ENCODE measurements around the gene PSMD4. TPM values are rescaled to one million over a fixed set of nuclear protein-coding genes. Genes with fewer than 3 reads are reported as not detected.
"Not testable (repeated sequence)": the region's sequence is repeated elsewhere in the genome, so short reads cannot be mapped to it uniquely, and the experiment has no call there.

Gene PSMD4
- total RNA-seq, 2 donors from 2014 or later = 168 to 205 TPM

DNA sequence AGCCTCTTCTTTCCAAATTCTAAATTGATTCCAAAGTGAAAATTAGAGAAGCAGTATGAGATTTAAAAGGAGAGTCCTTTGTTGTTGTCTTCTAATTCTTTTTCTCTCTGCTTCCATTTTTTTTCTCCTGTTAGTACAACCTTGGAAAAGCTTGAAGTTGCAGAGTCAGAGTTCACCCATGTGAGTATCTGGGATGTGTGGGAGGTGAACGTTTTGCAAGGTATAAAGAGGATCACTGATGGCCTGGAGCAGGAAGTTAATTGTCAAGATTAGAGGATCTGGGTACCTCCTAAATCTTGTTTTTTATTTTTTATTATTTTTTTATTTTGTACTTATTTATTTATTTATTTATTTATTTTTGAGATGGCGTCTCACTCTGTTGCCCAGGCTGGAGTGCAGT is 7.7 kb upstream of the PSMD4 start:
- DNase-seq (no peak), ATAC-seq (replicated peaks in 1 of 2) (no peak)
- Mint-ChIP-seq H3K36me3 (ENCODE audit: insufficient read depth in 2 of 2) (peaks cover 7 to 41% of the 10 kb centered on the region in 2 donors), H3K27ac (no peak overlapping the region), H3K4me1 (ENCODE audit: low read depth) (no peaks in the 10 kb centered on the region), H3K27me3 (ENCODE audit: low read depth) (no peaks in the 10 kb centered on the region), H3K9me3 (no peaks in the 10 kb centered on the region), H3K4me3 (no peak overlapping the region)

DNA sequence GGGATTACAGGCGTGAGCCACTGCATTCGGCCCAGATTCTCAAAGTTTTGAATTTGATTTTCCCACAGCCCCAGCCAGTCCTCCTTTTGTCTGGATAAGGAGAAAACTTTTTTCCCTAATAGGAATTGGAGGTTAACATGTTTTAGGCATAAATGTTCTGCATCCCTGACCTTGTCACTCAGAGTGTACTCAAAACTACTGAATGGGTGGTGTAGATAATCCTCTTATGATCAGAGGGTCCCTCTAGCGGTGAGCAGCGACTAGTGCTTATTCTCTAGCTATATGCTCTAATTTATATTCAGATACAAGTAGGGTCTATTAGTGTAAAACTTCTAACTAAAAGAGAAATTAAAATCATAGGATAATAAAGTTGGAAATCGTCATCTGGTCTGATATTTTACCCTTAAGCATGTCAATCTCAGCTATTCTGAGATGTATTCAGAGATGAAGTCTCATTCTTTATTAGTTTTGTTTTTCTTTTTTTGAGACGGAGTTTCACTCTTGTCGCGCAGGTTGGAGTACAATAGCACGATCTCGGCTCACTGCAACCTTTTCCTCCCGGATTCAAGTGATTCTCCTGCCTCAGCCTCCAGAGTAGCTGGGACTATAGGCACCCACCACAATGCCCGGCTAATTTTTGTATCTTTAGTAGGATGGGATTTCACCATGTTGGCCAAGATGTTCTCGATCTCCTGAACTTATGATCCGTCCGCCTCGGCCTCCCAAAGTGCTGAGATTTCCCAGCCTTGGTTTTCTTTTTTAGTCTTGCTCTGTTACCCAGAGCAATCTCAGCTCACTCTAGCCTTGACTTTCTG is 2.7 kb upstream of the PSMD4 start:
- no peak overlapping the region for H3K27ac Mint-ChIP-seq
- H3K4me3 Mint-ChIP-seq = no peak overlapping the region
- H3K27me3 Mint-ChIP-seq (ENCODE audit: low read depth) = no peaks in the 10 kb centered on the region

DNA sequence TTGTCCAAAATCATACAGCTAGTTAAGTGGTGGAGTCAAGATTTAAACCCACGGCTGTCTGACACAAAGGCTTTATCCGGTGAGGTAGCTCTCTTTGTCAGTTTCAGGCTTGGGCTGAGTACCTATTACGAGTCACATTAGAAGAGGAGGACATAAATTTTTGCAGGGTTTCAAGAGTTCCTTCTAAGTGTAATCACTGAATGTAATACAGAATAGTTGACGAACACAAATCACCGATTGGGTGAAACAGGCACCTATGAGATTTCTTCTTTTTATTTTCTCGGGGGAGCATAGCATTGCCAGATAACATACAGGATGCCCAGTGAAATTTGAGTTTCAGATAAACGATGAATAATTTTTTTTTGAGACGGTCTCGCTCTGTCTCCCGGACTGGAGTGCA is 847 bp downstream of the PSMD4 start:
- peaks cover 31% of the 10 kb centered on the region for H3K4me1 Mint-ChIP-seq (ENCODE audit: low read depth)
- peak overlapping the region; percentile 96 for H3K27ac Mint-ChIP-seq
- H3K9me3 Mint-ChIP-seq = no peaks in the 10 kb centered on the region
- H3K4me3 Mint-ChIP-seq = peak overlapping the region; percentile 93 to 97
- no peak for ATAC-seq (replicated peaks in 1 of 2)
- peaks cover 8 to 16% of the 10 kb centered on the region in 2 donors for H3K36me3 Mint-ChIP-seq (ENCODE audit: insufficient read depth in 2 of 2)
- H3K27me3 Mint-ChIP-seq (ENCODE audit: low read depth) = no peaks in the 10 kb centered on the region
- DNase-seq = no peak

More for the DNA sequence above, 2.7 kb upstream of the PSMD4 start:
- Mint-ChIP-seq H3K36me3 (ENCODE audit: insufficient read depth in 2 of 2) (peaks cover 10 to 22% of the 10 kb centered on the region in 2 donors), H3K4me1 (ENCODE audit: low read depth) (peaks cover 19% of the 10 kb centered on the region), H3K9me3 (no peaks in the 10 kb centered on the region)
- ATAC-seq (replicated peaks in 1 of 2) = peak; percentile 30 to 32
- peak; percentile 55 to 72 for DNase-seq

DNA sequence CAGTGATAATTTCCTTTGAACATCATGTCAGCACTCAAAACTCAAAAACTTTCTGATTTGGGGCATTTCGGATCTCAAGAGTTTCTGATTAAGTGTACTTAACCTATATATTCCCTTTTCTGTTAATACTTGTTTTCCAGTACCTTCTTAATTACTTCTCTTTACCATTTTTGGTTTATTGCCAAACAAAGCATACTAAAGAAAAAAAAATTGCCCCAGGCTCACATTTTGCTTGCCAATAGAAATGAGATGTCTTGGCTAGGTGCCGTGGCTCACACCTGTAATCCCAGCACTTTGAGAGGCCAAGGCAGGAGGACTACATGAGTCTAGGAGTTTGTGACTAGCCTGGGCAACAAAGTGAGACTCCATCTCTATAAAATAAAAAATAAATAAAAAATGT is 4.8 kb downstream of the PSMD4 start:
- Mint-ChIP-seq H3K27me3 (ENCODE audit: low read depth) (no peaks in the 10 kb centered on the region), H3K9me3 (no peaks in the 10 kb centered on the region), H3K36me3 (ENCODE audit: insufficient read depth in 2 of 2) (peaks cover 10 to 23% of the 10 kb centered on the region in 2 donors), H3K27ac (peak overlapping the region; percentile 24), H3K4me3 (no peak overlapping the region), H3K4me1 (ENCODE audit: low read depth) (peaks cover 31% of the 10 kb centered on the region)
- DNase-seq (no peak), ATAC-seq (replicated peaks in 1 of 2) (no peak)

DNA sequence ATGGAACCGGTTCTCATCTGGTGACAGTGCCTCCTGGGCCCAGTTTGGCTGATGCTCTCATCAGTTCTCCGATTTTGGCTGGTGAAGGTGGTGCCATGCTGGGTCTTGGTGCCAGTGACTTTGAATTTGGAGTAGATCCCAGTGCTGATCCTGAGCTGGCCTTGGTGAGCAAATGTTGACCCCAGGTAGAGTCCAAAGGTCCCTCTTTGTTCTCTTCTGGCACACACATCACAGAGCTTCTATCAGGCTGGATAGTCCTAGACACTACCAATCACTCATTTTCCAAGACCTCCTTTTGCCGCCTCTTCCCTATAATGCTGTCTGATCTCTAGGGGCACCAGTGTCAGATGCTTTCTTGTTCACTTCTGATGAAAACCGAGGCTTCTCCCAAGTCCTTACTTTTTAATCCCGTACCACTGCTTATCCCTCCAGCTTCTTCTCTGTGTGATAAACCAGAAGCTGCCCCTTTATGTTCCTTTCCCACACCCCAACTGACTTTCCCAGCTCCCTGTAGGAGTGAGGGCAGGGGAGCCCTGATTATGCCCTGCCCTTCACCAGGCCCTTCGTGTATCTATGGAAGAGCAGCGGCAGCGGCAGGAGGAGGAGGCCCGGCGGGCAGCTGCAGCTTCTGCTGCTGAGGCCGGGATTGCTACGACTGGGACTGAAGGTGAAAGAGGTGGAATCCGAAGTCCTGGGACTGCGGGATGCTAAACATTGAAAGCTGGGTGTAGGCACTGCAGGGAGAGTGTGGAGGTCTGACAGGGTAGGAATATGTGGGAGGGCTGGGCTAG is 11.1 kb downstream of the PSMD4 start:
- no peaks in the 10 kb centered on the region for H3K27me3 Mint-ChIP-seq (ENCODE audit: low read depth)
- H3K9me3 Mint-ChIP-seq = no peaks in the 10 kb centered on the region
- H3K36me3 Mint-ChIP-seq (ENCODE audit: insufficient read depth in 2 of 2) = peaks cover 4 to 28% of the 10 kb centered on the region in 2 donors
- no peak overlapping the region for H3K27ac Mint-ChIP-seq
- no peak overlapping the region for H3K4me3 Mint-ChIP-seq
- no peaks in the 10 kb centered on the region for H3K4me1 Mint-ChIP-seq (ENCODE audit: low read depth)
- no peak for DNase-seq
- no peak for ATAC-seq (replicated peaks in 1 of 2)

DNA sequence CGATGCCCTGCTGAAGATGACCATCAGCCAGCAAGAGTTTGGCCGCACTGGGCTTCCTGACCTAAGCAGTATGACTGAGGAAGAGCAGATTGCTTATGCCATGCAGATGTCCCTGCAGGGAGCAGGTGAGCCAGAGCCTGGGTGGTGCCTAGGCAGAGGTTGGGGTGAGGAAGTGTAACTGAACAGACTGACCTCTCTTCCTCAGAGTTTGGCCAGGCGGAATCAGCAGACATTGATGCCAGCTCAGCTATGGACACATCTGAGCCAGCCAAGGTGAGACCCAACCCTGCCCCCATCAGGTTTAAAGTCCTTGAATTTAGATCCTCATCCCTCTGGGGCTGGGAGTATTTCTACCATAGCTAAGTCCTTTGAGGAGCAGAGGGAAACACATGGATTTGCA is 11.8 kb downstream of the PSMD4 start:
- DNase-seq (no peak), ATAC-seq (replicated peaks in 1 of 2) (no peak)
- Mint-ChIP-seq H3K4me1 (ENCODE audit: low read depth) (no peaks in the 10 kb centered on the region), H3K36me3 (ENCODE audit: insufficient read depth in 2 of 2) (peaks cover 4 to 28% of the 10 kb centered on the region in 2 donors), H3K27ac (no peak overlapping the region), H3K27me3 (ENCODE audit: low read depth) (no peaks in the 10 kb centered on the region), H3K9me3 (no peaks in the 10 kb centered on the region), H3K4me3 (no peak overlapping the region)

DNA sequence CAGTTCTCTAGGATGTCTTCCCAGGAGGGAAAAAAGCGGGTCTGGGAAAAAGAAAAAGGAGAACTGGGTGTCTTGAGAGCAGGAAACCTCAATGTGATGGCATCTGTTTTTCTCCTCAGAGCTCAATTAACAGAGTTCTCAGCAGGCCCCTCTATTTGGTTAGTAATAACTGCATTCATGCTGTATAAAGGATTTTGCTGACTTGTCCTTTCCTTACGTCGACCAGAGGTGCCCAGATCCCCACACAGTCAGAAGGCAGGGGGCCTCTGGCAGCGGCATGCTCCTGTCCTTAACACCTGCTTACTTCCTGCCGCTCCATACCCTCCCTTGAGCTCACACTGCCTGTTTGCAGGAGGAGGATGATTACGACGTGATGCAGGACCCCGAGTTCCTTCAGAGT is 12.3 kb downstream of the PSMD4 start:
- Mint-ChIP-seq H3K27me3 (ENCODE audit: low read depth) (no peaks in the 10 kb centered on the region), H3K4me1 (ENCODE audit: low read depth) (no peaks in the 10 kb centered on the region), H3K36me3 (ENCODE audit: insufficient read depth in 2 of 2) (peaks cover 4 to 28% of the 10 kb centered on the region in 2 donors), H3K4me3 (no peak overlapping the region), H3K9me3 (no peaks in the 10 kb centered on the region), H3K27ac (no peak overlapping the region)
- ATAC-seq (replicated peaks in 1 of 2) (no peak), DNase-seq (no peak)

DNA sequence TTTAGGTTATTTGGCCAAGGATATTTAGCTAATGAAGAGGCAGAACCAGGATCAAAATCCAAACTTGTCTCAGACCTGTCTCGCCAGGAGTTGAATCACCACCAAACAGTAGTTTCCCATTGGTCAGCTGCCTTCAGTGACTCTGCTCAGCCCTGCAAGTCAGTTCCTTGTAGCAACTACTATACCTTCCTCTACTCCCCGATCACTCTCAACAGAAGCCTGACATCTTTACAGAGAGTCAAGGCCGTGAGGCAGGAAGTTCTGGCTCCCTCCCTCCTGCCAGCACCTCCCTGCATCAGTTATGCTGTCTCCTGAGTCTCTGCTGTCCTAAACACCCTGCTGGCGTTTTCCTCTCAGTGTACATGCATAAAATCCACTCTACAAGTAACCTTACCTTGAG is 13.2 kb downstream of the PSMD4 start:
- DNase-seq = no peak
- Mint-ChIP-seq H3K27ac (peak overlapping the region; percentile 12), H3K4me3 (no peak overlapping the region), H3K4me1 (ENCODE audit: low read depth) (no peaks in the 10 kb centered on the region), H3K36me3 (ENCODE audit: insufficient read depth in 2 of 2) (peaks cover 4 to 28% of the 10 kb centered on the region in 2 donors), H3K9me3 (no peaks in the 10 kb centered on the region), H3K27me3 (ENCODE audit: low read depth) (no peaks in the 10 kb centered on the region)
- no peak for ATAC-seq (replicated peaks in 1 of 2)

DNA sequence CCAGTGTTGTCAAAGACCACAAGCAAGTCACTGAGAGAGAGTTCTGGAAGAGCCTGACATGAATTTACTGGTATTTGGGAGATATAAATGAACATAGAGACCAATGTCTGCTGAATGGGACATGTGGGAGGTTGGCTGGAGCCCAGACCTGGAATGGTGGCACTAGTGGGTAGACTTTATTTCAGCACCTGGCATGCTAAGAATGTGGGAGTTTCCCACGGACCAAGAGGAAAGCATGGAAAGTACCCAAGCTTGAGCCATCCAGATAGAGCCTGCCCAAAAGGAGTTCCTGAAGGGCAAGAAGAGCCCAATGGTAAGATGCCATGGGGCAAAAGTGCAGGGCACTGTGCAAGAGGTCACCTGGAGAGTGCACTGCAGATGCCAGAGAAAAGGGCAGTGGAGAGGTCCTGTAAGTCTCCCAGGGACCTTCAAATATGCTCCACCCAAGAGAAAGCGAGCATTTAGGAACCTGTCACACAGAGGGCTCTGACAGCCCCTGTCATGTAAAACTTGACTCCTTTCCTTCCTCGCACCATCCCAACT is 19.5 kb downstream of the PSMD4 start:
- Mint-ChIP-seq H3K9me3 (peaks cover 3 to 4% of the 10 kb centered on the region in 2 donors), H3K27ac (no peak overlapping the region), H3K27me3 (ENCODE audit: low read depth) (no peaks in the 10 kb centered on the region), H3K4me1 (ENCODE audit: low read depth) (peaks cover 26% of the 10 kb centered on the region), H3K4me3 (no peak overlapping the region), H3K36me3 (ENCODE audit: insufficient read depth in 2 of 2) (peaks cover 5 to 13% of the 10 kb centered on the region in 2 donors)
- DNase-seq (no peak), ATAC-seq (replicated peaks in 1 of 2) (no peak)

DNA sequence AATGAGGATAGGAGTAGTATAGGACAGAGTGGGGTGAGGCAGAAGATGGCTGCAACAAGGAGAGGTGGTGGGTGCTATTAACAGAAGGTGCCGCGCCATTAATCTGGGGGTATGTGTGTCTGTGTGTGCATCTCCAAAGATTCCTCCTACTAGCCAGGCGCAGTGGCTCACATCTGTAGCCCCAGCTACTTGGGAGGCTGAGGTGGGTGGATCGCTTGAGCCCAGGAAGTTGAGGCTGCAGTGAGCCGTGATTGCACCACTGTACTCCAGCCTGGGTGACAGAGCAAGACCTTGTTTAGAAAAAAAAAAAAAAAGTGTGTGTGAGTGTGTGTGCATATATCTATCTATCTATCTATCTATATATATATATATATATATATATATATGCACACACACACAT is 20.8 kb downstream of the PSMD4 start:
- H3K27ac Mint-ChIP-seq; H3K4me3 Mint-ChIP-seq; ATAC-seq (replicated peaks in 1 of 2); DNase-seq; H3K27me3 Mint-ChIP-seq (ENCODE audit: low read depth); H3K36me3 Mint-ChIP-seq (ENCODE audit: insufficient read depth in 2 of 2); H3K9me3 Mint-ChIP-seq: not testable (repeated sequence)
- H3K4me1 Mint-ChIP-seq (ENCODE audit: low read depth) = peaks cover 37% of the 10 kb centered on the region

DNA sequence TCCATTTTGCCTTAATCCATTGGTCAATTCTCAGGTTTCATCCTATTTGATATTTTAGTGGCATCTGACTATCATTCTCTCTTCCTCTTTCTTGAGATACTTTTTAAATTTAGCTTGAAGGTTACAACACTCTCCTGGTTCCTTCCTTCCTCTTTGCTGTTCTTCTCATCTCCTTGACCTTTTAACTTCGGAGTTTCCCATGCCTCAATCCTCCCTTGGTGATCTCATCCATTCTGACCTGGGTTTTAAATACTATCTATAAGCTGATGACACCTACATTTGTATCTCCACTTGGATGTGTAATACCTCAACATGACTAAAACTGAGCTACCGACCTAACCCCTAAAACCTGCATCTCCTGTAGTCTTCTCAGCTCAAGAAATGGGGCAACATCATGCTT is 22.7 kb downstream of the PSMD4 start:
- Mint-ChIP-seq H3K27me3 (ENCODE audit: low read depth) (no peaks in the 10 kb centered on the region), H3K27ac (peak overlapping the region; percentile 81), H3K36me3 (ENCODE audit: insufficient read depth in 2 of 2) (peaks cover 5 to 9% of the 10 kb centered on the region in 2 donors), H3K4me3 (peak overlapping the region; percentile 37 to 67), H3K4me1 (ENCODE audit: low read depth) (peaks cover 37% of the 10 kb centered on the region), H3K9me3 (peaks cover 3 to 4% of the 10 kb centered on the region in 2 donors)
- DNase-seq = peak; percentile 35 to 51
- ATAC-seq (replicated peaks in 1 of 2) = peak; percentile 20 to 41

DNA sequence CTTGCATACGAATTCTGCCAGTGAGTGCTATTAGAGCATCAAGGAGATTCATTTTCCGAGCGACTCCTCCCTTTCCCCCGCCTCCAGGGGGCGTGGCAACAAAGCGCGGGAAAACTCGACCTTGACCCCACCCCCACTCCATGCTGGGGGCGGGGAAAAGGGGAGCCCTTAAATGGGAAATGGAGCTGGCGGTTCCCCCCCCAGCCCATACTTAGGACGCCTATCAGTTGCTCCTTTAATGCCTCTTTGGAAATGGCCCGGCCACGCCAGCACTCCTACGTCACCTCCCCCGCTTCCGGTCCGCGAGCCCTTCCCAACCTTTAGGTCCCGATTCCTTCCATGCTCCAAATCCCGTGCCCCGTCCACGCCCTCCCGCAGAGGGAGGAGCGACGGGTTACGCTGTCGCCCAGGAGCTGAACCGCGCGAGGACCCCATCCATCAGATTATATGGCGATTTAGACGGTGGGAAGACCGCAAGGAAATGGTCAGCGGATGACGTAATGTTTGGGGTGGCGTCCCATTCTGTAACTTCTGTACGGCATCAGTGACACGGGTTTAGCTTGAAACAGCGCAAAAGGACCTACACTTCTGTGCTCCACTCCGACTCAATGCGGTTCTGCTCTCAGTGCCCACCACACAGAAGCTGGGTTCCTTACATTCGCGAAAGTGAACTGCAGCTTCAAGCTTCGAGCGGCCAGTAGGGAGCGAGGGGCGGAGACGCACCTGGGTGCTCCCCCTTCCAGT is 26.9 kb downstream of the PSMD4 start:
- peaks cover 4 to 9% of the 10 kb centered on the region in 2 donors for H3K36me3 Mint-ChIP-seq (ENCODE audit: insufficient read depth in 2 of 2)
- no peaks in the 10 kb centered on the region for H3K27me3 Mint-ChIP-seq (ENCODE audit: low read depth)
- ATAC-seq (replicated peaks in 1 of 2) = peak; percentile 51 to 53

More for the DNA sequence above, 26.9 kb downstream of the PSMD4 start:
- H3K9me3 Mint-ChIP-seq = peaks cover 3 to 4% of the 10 kb centered on the region in 2 donors
- peak; percentile 95 to 99 for DNase-seq
- H3K27ac Mint-ChIP-seq = peak overlapping the region; percentile 98
- H3K4me3 Mint-ChIP-seq = peak overlapping the region; percentile 93 to 98
- H3K4me1 Mint-ChIP-seq (ENCODE audit: low read depth) = peaks cover 68% of the 10 kb centered on the region

Measured in activated T-cell treated with anti-CD3 and anti-CD28 coated beads, Interleukin-2, amount 50 U/mL, for 72 hours (primary cell).